Liver (tissue), 3 donors: ENCODE measurements around the gene CHRNG.

Experiments
- ATF3 ChIP-seq: IDR thresholded peaks from 2 replicates; pipeline ENCODE4 v1.6.1; 2016; ENCODE audit warnings: antibody characterized with exemption
- CTCF ChIP-seq: fragments of 150-350 bp; IDR thresholded peaks from 2 replicates; pipeline ENCODE4 v1.5.1; 2017; ENCODE audit warnings: improper control_type of control experiment, low read depth, low read length; ENCODE audit not compliant: missing input control
- FOXA1 ChIP-seq: IDR thresholded peaks from 2 replicates; pipeline ENCODE4 v1.6.1; 2016; ENCODE audit warnings: antibody characterized with exemption
- FOXA2 ChIP-seq: IDR thresholded peaks from 2 replicates; pipeline ENCODE4 v1.6.1; 2016; ENCODE audit warnings: antibody characterized with exemption
- GABPA ChIP-seq, 2 donors: IDR thresholded peaks in 1 of 2; conservative IDR thresholded peaks in 1 of 2; 2 replicates each; pipeline ENCODE4 v1.6.1; 2016; ENCODE audit warnings: antibody characterized with exemption in 2 of 2, mild to moderate bottlenecking in 1 of 2, moderate library complexity in 1 of 2
- JUND ChIP-seq, 2 donors: IDR thresholded peaks; 2 replicates each; pipeline ENCODE4 v1.6.1; 2016; ENCODE audit warnings: antibody characterized with exemption in 2 of 2
- MAX ChIP-seq: IDR thresholded peaks from 2 replicates; pipeline ENCODE4 v1.6.1; 2016; ENCODE audit warnings: antibody characterized with exemption
- NR2F2 ChIP-seq: IDR thresholded peaks from 2 replicates; pipeline ENCODE4 v1.6.1; 2016; ENCODE audit warnings: antibody characterized with exemption
- RAD21 ChIP-seq, 2 donors: IDR thresholded peaks; 2 replicates each; pipeline ENCODE4 v1.6.1; 2016; ENCODE audit warnings: antibody characterized with exemption in 2 of 2, mild to moderate bottlenecking in 2 of 2
- REST ChIP-seq: IDR thresholded peaks from 2 replicates; pipeline ENCODE4 v1.6.1; 2016; ENCODE audit warnings: antibody characterized with exemption, mild to moderate bottlenecking
- RXRA ChIP-seq, 2 donors: IDR thresholded peaks; 2 replicates each; pipeline ENCODE4 v1.6.1; 2017 to 2018; ENCODE audit warnings: antibody characterized with exemption in 2 of 2, mild to moderate bottlenecking in 1 of 2
- SP1 ChIP-seq: IDR thresholded peaks from 2 replicates; pipeline ENCODE4 v1.6.1; 2018; ENCODE audit warnings: antibody characterized with exemption, mild to moderate bottlenecking
- TAF1 ChIP-seq: conservative IDR thresholded peaks from 2 replicates; pipeline ENCODE4 v1.6.1; 2016; ENCODE audit warnings: antibody characterized with exemption, mild to moderate bottlenecking
- ZBTB33 ChIP-seq: IDR thresholded peaks from 2 replicates; pipeline ENCODE4 v1.6.1; 2016; ENCODE audit warnings: antibody characterized with exemption
- donor health status: healthy.
- donor health status: healthy.

- TF ChIP-seq RAD21 (IDR thresholded peaks at IDR 0.05): peak in 1 of 2 donors; percentile 56
- TF ChIP-seq GABPA (IDR thresholded peaks at IDR 0.05 in 1 of 2, conservative IDR thresholded peaks at IDR 0.05 in 1 of 2): no peak
- no peak for TF ChIP-seq SP1
- peak; percentile 25 for TF ChIP-seq CTCF
- no peak for TF ChIP-seq MAX
- TF ChIP-seq JUND (IDR thresholded peaks at IDR 0.05): no peak
- no peak for TF ChIP-seq FOXA1
- TF ChIP-seq REST: no peak
- TF ChIP-seq RXRA (IDR thresholded peaks at IDR 0.05): no peak
- TF ChIP-seq ZBTB33: no peak
- TF ChIP-seq ATF3: no peak
- no peak for TF ChIP-seq FOXA2
- no peak for TF ChIP-seq TAF1
- no peak for TF ChIP-seq NR2F2
These were observed 2.4 kb upstream of the CHRNG start for GRCh38 chr2:232537079-232537478.
